Measurements from ENCODE around the gene CYP4A11.
"Not testable (repeated sequence)": the region's sequence is repeated elsewhere in the genome, so short reads cannot be mapped to it uniquely, and the experiment has no call there.

CYP4A11 gene

GRCh38 chr1:46948629-46949416, 7.5 kb upstream of the CYP4A11 start:
- no peak overlapping the region for H3K27ac ChIP-seq (ENCODE audit: low read depth, low read length)
- H3K27me3 ChIP-seq (ENCODE audit: control insufficient read depth, insufficient read depth, low read length): no peaks in the 10 kb centered on the region
- H3K4me1 ChIP-seq (ENCODE audit: control insufficient read depth, insufficient read depth, low read length): no peaks in the 10 kb centered on the region
- no peaks in the 10 kb centered on the region for H3K36me3 ChIP-seq (ENCODE audit: control insufficient read depth, insufficient read depth, low read length)
- no peak overlapping the region for H3K9ac ChIP-seq (ENCODE audit: low read length)
- no peak overlapping the region for H3K4me3 ChIP-seq (ENCODE audit: low read length)

GRCh38 chr1:46947706-46948105, 6.4 kb upstream of the CYP4A11 start:
- not testable (repeated sequence) for H3K4me1 ChIP-seq (ENCODE audit: control insufficient read depth, insufficient read depth, low read length); H3K27me3 ChIP-seq (ENCODE audit: control insufficient read depth, insufficient read depth, low read length); H3K9ac ChIP-seq (ENCODE audit: low read length); H3K36me3 ChIP-seq (ENCODE audit: control insufficient read depth, insufficient read depth, low read length); H3K27ac ChIP-seq (ENCODE audit: low read depth, low read length); H3K4me3 ChIP-seq (ENCODE audit: low read length)

- Histone ChIP-seq H3K27ac (ENCODE audit: low read depth, low read length) (no peak overlapping the region), H3K9ac (ENCODE audit: low read length) (no peak overlapping the region), H3K4me3 (ENCODE audit: low read length) (no peak overlapping the region), H3K27me3 (ENCODE audit: control insufficient read depth, insufficient read depth, low read length) (no peaks in the 10 kb centered on the region), H3K4me1 (ENCODE audit: control insufficient read depth, insufficient read depth, low read length) (no peaks in the 10 kb centered on the region), H3K36me3 (ENCODE audit: control insufficient read depth, insufficient read depth, low read length) (no peaks in the 10 kb centered on the region)
Observed at GRCh38 chr1:46942086-46942485, 810 bp upstream of the CYP4A11 start.

- Histone ChIP-seq H3K9ac (ENCODE audit: low read length) (no peak overlapping the region), H3K4me3 (ENCODE audit: low read length) (no peak overlapping the region), H3K4me1 (ENCODE audit: control insufficient read depth, insufficient read depth, low read length) (no peaks in the 10 kb centered on the region), H3K27me3 (ENCODE audit: control insufficient read depth, insufficient read depth, low read length) (no peaks in the 10 kb centered on the region), H3K36me3 (ENCODE audit: control insufficient read depth, insufficient read depth, low read length) (no peaks in the 10 kb centered on the region), H3K27ac (ENCODE audit: low read depth, low read length) (no peak overlapping the region)
Observed at GRCh38 chr1:46940307-46940706, 969 bp downstream of the CYP4A11 start.

- Histone ChIP-seq H3K27ac (ENCODE audit: low read depth, low read length) (no peak overlapping the region), H3K4me1 (ENCODE audit: control insufficient read depth, insufficient read depth, low read length) (no peaks in the 10 kb centered on the region), H3K27me3 (ENCODE audit: control insufficient read depth, insufficient read depth, low read length) (no peaks in the 10 kb centered on the region), H3K4me3 (ENCODE audit: low read length) (no peak overlapping the region), H3K9ac (ENCODE audit: low read length) (no peak overlapping the region), H3K36me3 (ENCODE audit: control insufficient read depth, insufficient read depth, low read length) (no peaks in the 10 kb centered on the region)
Observed at GRCh38 chr1:46937270-46937669, 4.0 kb downstream of the CYP4A11 start.

- Histone ChIP-seq H3K36me3 (ENCODE audit: control insufficient read depth, insufficient read depth, low read length) (no peaks in the 10 kb centered on the region), H3K4me3 (ENCODE audit: low read length) (no peak overlapping the region), H3K9ac (ENCODE audit: low read length) (no peak overlapping the region), H3K27me3 (ENCODE audit: control insufficient read depth, insufficient read depth, low read length) (no peaks in the 10 kb centered on the region), H3K4me1 (ENCODE audit: control insufficient read depth, insufficient read depth, low read length) (no peaks in the 10 kb centered on the region), H3K27ac (ENCODE audit: low read depth, low read length) (no peak overlapping the region)
Observed at GRCh38 chr1:46936788-46937187, 4.5 kb downstream of the CYP4A11 start.

GRCh38 chr1:46934852-46935251, 6.4 kb downstream of the CYP4A11 start:
- not testable (repeated sequence) for H3K36me3 ChIP-seq (ENCODE audit: control insufficient read depth, insufficient read depth, low read length); H3K27me3 ChIP-seq (ENCODE audit: control insufficient read depth, insufficient read depth, low read length); H3K9ac ChIP-seq (ENCODE audit: low read length); H3K27ac ChIP-seq (ENCODE audit: low read depth, low read length); H3K4me1 ChIP-seq (ENCODE audit: control insufficient read depth, insufficient read depth, low read length); H3K4me3 ChIP-seq (ENCODE audit: low read length)

GRCh38 chr1:46932020-46932419, 9.3 kb downstream of the CYP4A11 start:
- H3K4me3 ChIP-seq (ENCODE audit: low read length); H3K4me1 ChIP-seq (ENCODE audit: control insufficient read depth, insufficient read depth, low read length); H3K27ac ChIP-seq (ENCODE audit: low read depth, low read length); H3K9ac ChIP-seq (ENCODE audit: low read length); H3K27me3 ChIP-seq (ENCODE audit: control insufficient read depth, insufficient read depth, low read length); H3K36me3 ChIP-seq (ENCODE audit: control insufficient read depth, insufficient read depth, low read length): not testable (repeated sequence)

- H3K4me3 ChIP-seq (ENCODE audit: low read length): no peak overlapping the region
- H3K27me3 ChIP-seq (ENCODE audit: control insufficient read depth, insufficient read depth, low read length): no peaks in the 10 kb centered on the region
- no peaks in the 10 kb centered on the region for H3K36me3 ChIP-seq (ENCODE audit: control insufficient read depth, insufficient read depth, low read length)
- no peak overlapping the region for H3K9ac ChIP-seq (ENCODE audit: low read length)
- H3K27ac ChIP-seq (ENCODE audit: low read depth, low read length): no peak overlapping the region
- H3K4me1 ChIP-seq (ENCODE audit: control insufficient read depth, insufficient read depth, low read length): no peaks in the 10 kb centered on the region
Observed at GRCh38 chr1:46931151-46931550, 10.1 kb downstream of the CYP4A11 start.

- no peaks in the 10 kb centered on the region for H3K4me1 ChIP-seq (ENCODE audit: control insufficient read depth, insufficient read depth, low read length)
- H3K9ac ChIP-seq (ENCODE audit: low read length): no peak overlapping the region
- H3K36me3 ChIP-seq (ENCODE audit: control insufficient read depth, insufficient read depth, low read length): no peaks in the 10 kb centered on the region
- H3K27me3 ChIP-seq (ENCODE audit: control insufficient read depth, insufficient read depth, low read length): no peaks in the 10 kb centered on the region
- no peak overlapping the region for H3K4me3 ChIP-seq (ENCODE audit: low read length)
- no peak overlapping the region for H3K27ac ChIP-seq (ENCODE audit: low read depth, low read length)
Observed at GRCh38 chr1:46927249-46927835, 13.9 kb downstream of the CYP4A11 start.

- no peaks in the 10 kb centered on the region for H3K27me3 ChIP-seq (ENCODE audit: control insufficient read depth, insufficient read depth, low read length)
- H3K4me1 ChIP-seq (ENCODE audit: control insufficient read depth, insufficient read depth, low read length): no peaks in the 10 kb centered on the region
Observed at GRCh38 chr1:46910790-46911189, 30.5 kb downstream of the CYP4A11 start.

GRCh38 chr1:46903481-46903880, 37.8 kb downstream of the CYP4A11 start:
- Histone ChIP-seq H3K4me1 (ENCODE audit: control insufficient read depth, insufficient read depth, low read length) (no peaks in the 10 kb centered on the region), H3K27ac (ENCODE audit: low read depth, low read length) (no peak overlapping the region), H3K27me3 (ENCODE audit: control insufficient read depth, insufficient read depth, low read length) (no peaks in the 10 kb centered on the region), H3K9ac (ENCODE audit: low read length) (no peak overlapping the region), H3K36me3 (ENCODE audit: control insufficient read depth, insufficient read depth, low read length) (no peaks in the 10 kb centered on the region), H3K4me3 (ENCODE audit: low read length) (no peak overlapping the region)

More at GRCh38 chr1:46910790-46911189, 30.5 kb downstream of the CYP4A11 start:
- Histone ChIP-seq H3K36me3 (ENCODE audit: control insufficient read depth, insufficient read depth, low read length) (no peaks in the 10 kb centered on the region), H3K27ac (ENCODE audit: low read depth, low read length) (no peak overlapping the region), H3K4me3 (ENCODE audit: low read length) (no peak overlapping the region), H3K9ac (ENCODE audit: low read length) (no peak overlapping the region)

- Histone ChIP-seq H3K4me3 (ENCODE audit: low read length) (no peak overlapping the region), H3K36me3 (ENCODE audit: control insufficient read depth, insufficient read depth, low read length) (no peaks in the 10 kb centered on the region), H3K27me3 (ENCODE audit: control insufficient read depth, insufficient read depth, low read length) (no peaks in the 10 kb centered on the region), H3K27ac (ENCODE audit: low read depth, low read length) (no peak overlapping the region), H3K9ac (ENCODE audit: low read length) (no peak overlapping the region), H3K4me1 (ENCODE audit: control insufficient read depth, insufficient read depth, low read length) (no peaks in the 10 kb centered on the region)
Observed at GRCh38 chr1:46900401-46900800, 40.9 kb downstream of the CYP4A11 start.
